Fibroblast of lung (primary cell): ENCODE measurements around the gene MAML2.

Source experiments
- CTCF ChIP-seq, 2 donors: IDR thresholded peaks in 1 of 2; conservative IDR thresholded peaks in 1 of 2; 1 replicate in 1 of 2; 2 replicates in 1 of 2; pipeline ENCODE4 v1.5.1; 2011 to 2012; ENCODE audit warnings: low read length in 2 of 2, control low read depth in 1 of 2, inconsistent platforms in 1 of 2, low read depth in 1 of 2, mild to moderate bottlenecking in 1 of 2
- EZH2 ChIP-seq: IDR thresholded peaks from 2 replicates; pipeline ENCODE4 v1.5.1; 2012; ENCODE audit warnings: low read length, control low read depth, mild to moderate bottlenecking; ENCODE audit errors: missing control alignments

GRCh38 chr11:96130061-96130620, 212.9 kb downstream of the MAML2 start:
- TF ChIP-seq EZH2 (no peak), CTCF (conservative IDR thresholded peaks at IDR 0.05 in 1 of 2, IDR thresholded peaks at IDR 0.05 in 1 of 2; ENCODE audit: low read depth in 1 of 2, low read length in 2 of 2) (no peak)
